Mesenchymal stem cell (in vitro differentiated cells and primary cell): ENCODE data around the gene SLC66A2.

ENCODE experiments used
- DNase-seq: peaks from one replicate; pipeline ENCODE4 v3.0.0-alpha.2; 2013
- H2AFZ ChIP-seq: one replicate; pipeline ENCODE4 v1.6.1; 2013; ENCODE audit warnings: low read depth, mild to moderate bottlenecking, control low read depth, inconsistent platforms, low read length, moderate library complexity
- H2AK5ac ChIP-seq: 2 replicates; pipeline ENCODE4 v1.6.1; 2013; ENCODE audit warnings: low read length, moderate library complexity, mild to moderate bottlenecking, inconsistent platforms; ENCODE audit not compliant: severe bottlenecking
- H2BK120ac ChIP-seq: one replicate; pipeline ENCODE4 v1.6.1; 2013; ENCODE audit warnings: low read depth, mild to moderate bottlenecking, inconsistent platforms, low read length, moderate library complexity
- H2BK12ac ChIP-seq, 2 experiments: one replicate each; pipeline ENCODE4 v1.6.1; 2013; ENCODE audit warnings: inconsistent platforms in 2 of 2, low read length in 2 of 2, mild to moderate bottlenecking in 2 of 2, moderate library complexity in 2 of 2, control low read depth in 1 of 2
- H2BK15ac ChIP-seq: one replicate; pipeline ENCODE4 v1.6.1; 2013; ENCODE audit warnings: mild to moderate bottlenecking, low read depth, inconsistent platforms; ENCODE audit not compliant: poor library complexity, severe bottlenecking
- H2BK5ac ChIP-seq: 2 replicates; pipeline ENCODE4 v1.6.1; 2013; ENCODE audit warnings: low read depth, mild to moderate bottlenecking, low read length, control low read depth, inconsistent platforms; ENCODE audit not compliant: poor library complexity, severe bottlenecking
- H3K14ac ChIP-seq, 2 experiments: one replicate each; pipeline ENCODE4 v1.6.1; 2013; ENCODE audit warnings: inconsistent platforms in 2 of 2, low read length in 2 of 2, control low read depth in 1 of 2, mild to moderate bottlenecking in 1 of 2, moderate library complexity in 1 of 2
- H3K18ac ChIP-seq, 2 experiments: one replicate each; pipeline ENCODE4 v1.6.1; 2013; ENCODE audit warnings: inconsistent platforms in 2 of 2, low read length in 2 of 2, control low read depth in 1 of 2, low read depth in 1 of 2, mild to moderate bottlenecking in 1 of 2
- H3K23ac ChIP-seq, 2 experiments: one replicate each; pipeline ENCODE4 v1.6.1; 2013; ENCODE audit warnings: inconsistent platforms in 2 of 2, low read length in 2 of 2, mild to moderate bottlenecking in 2 of 2, moderate library complexity in 2 of 2, control low read depth in 1 of 2
- H3K27ac ChIP-seq: 2 replicates; pipeline ENCODE4 v1.5.1; 2013; ENCODE audit warnings: mild to moderate bottlenecking, moderate library complexity, low read length, control low read depth, inconsistent platforms; ENCODE audit not compliant: poor library complexity, severe bottlenecking
- H3K27me3 ChIP-seq, 2 experiments: 2 replicates each; pipeline versions ENCODE4 v1.6.1 to v1.7.0; 2013; ENCODE audit warnings: low read length in 2 of 2, mild to moderate bottlenecking in 2 of 2, moderate library complexity in 2 of 2, control low read depth in 1 of 2, inconsistent platforms in 1 of 2; ENCODE audit not compliant: control insufficient read depth in 1 of 2, insufficient read depth in 1 of 2
- H3K36me3 ChIP-seq, 2 experiments: 2 replicates each; pipeline versions ENCODE4 v1.6.1 to v1.7.0; 2013; ENCODE audit warnings: low read length in 2 of 2, control low read depth in 1 of 2, inconsistent platforms in 1 of 2, low read depth in 1 of 2, mild to moderate bottlenecking in 1 of 2; ENCODE audit not compliant: insufficient read depth in 2 of 2, control insufficient read depth in 1 of 2
- H3K4ac ChIP-seq, 2 experiments: one replicate each; pipeline ENCODE4 v1.6.1; 2013; ENCODE audit warnings: inconsistent platforms in 2 of 2, low read length in 2 of 2, mild to moderate bottlenecking in 2 of 2, moderate library complexity in 2 of 2, control low read depth in 1 of 2, low read depth in 1 of 2
- H3K4me1 ChIP-seq: 2 replicates; pipeline ENCODE4 v1.6.1; 2013; ENCODE audit warnings: low read depth, low read length, control low read depth; ENCODE audit not compliant: control insufficient read depth, insufficient read depth
- H3K4me2 ChIP-seq: 2 replicates; pipeline ENCODE4 v1.6.1; 2013; ENCODE audit warnings: low read length, mild to moderate bottlenecking, inconsistent platforms; ENCODE audit not compliant: poor library complexity, severe bottlenecking
- H3K4me3 ChIP-seq, 2 experiments: 2 replicates each; pipeline versions ENCODE4 v1.5.1 to v1.7.0; 2013; ENCODE audit warnings: low read length in 2 of 2, mild to moderate bottlenecking in 2 of 2, control low read depth in 1 of 2, low read depth in 1 of 2; ENCODE audit not compliant: insufficient read depth in 1 of 2
- H3K79me1 ChIP-seq: replicated peaks from 2 replicates; pipeline ENCODE4 v1.6.1; 2013; ENCODE audit warnings: mild to moderate bottlenecking, control low read depth, low read length, inconsistent platforms; ENCODE audit not compliant: poor library complexity, severe bottlenecking
- H3K9ac ChIP-seq: 2 replicates; pipeline ENCODE4 v1.7.0; 2013; ENCODE audit warnings: mild to moderate bottlenecking, low read length, moderate library complexity
- H3K9me3 ChIP-seq: 2 replicates; pipeline ENCODE4 v1.7.0; 2013; ENCODE audit warnings: mild to moderate bottlenecking, low read length; ENCODE audit not compliant: control insufficient read depth
- H4K8ac ChIP-seq: one replicate; pipeline ENCODE4 v1.6.1; 2013; ENCODE audit warnings: inconsistent platforms, mild to moderate bottlenecking, low read length, moderate library complexity
- H4K91ac ChIP-seq: one replicate; pipeline ENCODE4 v1.6.1; 2013; ENCODE audit warnings: mild to moderate bottlenecking, low read length, inconsistent platforms
- WGBS: methylation state at CpG from one replicate; pipeline ENCODE4 v1.1.7; 2013; ENCODE audit warnings: mixed read lengths; 5-methylcytosine and 5-hydroxymethylcytosine counted together

The SLC66A2 gene

DNA sequence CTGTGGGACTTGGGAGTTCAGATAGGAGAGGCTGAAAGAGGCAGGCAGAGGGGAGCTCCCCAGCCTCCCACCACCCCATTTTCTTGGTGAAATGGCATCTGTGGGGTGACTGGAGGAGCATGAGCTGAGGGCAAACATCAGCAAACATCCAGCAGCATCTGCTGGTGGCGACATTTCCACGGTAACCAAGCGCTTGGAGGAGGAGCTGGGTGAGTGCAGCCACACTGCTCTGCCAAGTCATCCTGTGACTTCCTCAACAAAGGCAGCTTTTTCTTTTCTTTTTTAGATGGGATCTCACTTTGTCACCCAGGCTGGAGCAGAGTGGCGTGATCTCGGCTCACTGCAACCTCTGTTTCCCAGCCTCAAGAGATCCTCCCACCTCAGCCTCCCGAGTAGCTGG is 31.3 kb upstream of the SLC66A2 start:
- H2BK15ac ChIP-seq, result no peak overlapping the region
- H2BK5ac ChIP-seq, result no peak overlapping the region
- H2AFZ ChIP-seq, result no peak overlapping the region
- peak; percentile 52 for DNase-seq
- no peak overlapping the region for H3K27ac ChIP-seq
- no peaks in the 10 kb centered on the region for H3K9me3 ChIP-seq
- H2BK12ac ChIP-seq, result no peak overlapping the region
- H3K36me3 ChIP-seq, result peaks cover 20 to 26% of the 10 kb centered on the region in 2 experiments
- H3K4ac ChIP-seq, result no peak overlapping the region
- H3K4me1 ChIP-seq, result peaks cover 17% of the 10 kb centered on the region
- no peaks in the 10 kb centered on the region for H3K79me1 ChIP-seq
- H3K18ac ChIP-seq, result no peak overlapping the region
- no peak overlapping the region for H3K4me3 ChIP-seq
- no peak overlapping the region for H2AK5ac ChIP-seq
- H3K14ac ChIP-seq, result no peak overlapping the region
- no peak overlapping the region for H2BK120ac ChIP-seq
- no peak overlapping the region for H3K9ac ChIP-seq
- 96% methylated on average over 5 of the region's 6 CpGs for WGBS
- no peak overlapping the region for H4K8ac ChIP-seq
- H4K91ac ChIP-seq, result no peak overlapping the region
- H3K27me3 ChIP-seq, result no peaks in the 10 kb centered on the region
- H3K4me2 ChIP-seq, result no peak overlapping the region
- H3K23ac ChIP-seq, result no peak overlapping the region

DNA sequence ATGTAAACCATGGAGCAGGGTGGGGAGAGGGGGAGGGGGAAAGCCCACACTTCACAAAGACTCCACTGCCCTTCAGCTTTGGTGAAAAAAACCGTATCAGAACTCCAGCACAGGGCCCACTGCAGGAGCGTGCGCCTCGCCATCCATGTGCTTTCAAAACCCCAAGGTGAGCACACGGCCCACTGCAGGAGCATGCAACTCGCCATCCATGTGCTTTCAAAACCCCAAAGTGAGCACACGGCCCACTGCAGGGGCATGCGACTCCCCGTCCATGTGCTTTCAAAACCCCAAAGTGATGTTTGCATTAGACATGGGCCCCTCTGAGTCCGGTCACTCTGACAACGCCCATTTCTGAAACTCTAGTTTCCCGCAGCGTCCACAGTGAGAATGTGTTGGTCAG is 29.1 kb upstream of the SLC66A2 start:
- H2BK12ac ChIP-seq, result no peak overlapping the region
- no peak overlapping the region for H3K18ac ChIP-seq

DNA sequence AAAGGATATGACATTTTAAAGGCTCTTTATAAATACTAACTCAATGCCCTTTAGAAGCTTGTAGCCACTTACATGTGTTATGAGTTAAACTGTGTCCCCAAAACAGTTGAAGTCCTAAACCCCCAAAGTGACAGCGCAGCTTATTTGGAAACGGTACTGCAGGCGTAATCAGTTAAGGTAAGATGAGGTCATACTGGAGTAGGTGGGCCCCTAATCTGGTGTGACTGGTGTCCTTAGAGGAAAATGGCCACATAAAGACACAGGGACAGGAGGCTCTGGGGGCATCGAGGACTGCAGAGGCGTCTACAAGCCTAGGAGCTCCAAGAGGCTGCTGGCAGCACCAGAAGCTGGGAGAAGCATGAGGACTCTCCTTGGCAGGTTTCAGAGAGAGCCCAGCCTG is 28.4 kb upstream of the SLC66A2 start:
- Histone ChIP-seq H3K4me1 (peaks cover 11% of the 10 kb centered on the region), H3K36me3 (peaks cover 29 to 36% of the 10 kb centered on the region in 2 experiments), H3K18ac (no peak overlapping the region), H3K4ac (no peak overlapping the region), H4K8ac (no peak overlapping the region), H3K14ac (no peak overlapping the region), H3K27ac (no peak overlapping the region), H3K9ac (no peak overlapping the region), H3K79me1 (peaks cover 7% of the 10 kb centered on the region), H2BK5ac (no peak overlapping the region), H2AFZ (no peak overlapping the region), H2BK15ac (no peak overlapping the region), H2BK120ac (no peak overlapping the region), H2BK12ac (no peak overlapping the region), H3K27me3 (no peaks in the 10 kb centered on the region), H3K4me3 (no peak overlapping the region), H4K91ac (no peak overlapping the region), H3K9me3 (no peaks in the 10 kb centered on the region), H3K23ac (no peak overlapping the region), H2AK5ac (no peak overlapping the region), H3K4me2 (no peak overlapping the region)
- 94% methylated on average over 5 of the region's 5 CpGs for WGBS
- no peak for DNase-seq

More for the DNA sequence above, 29.1 kb upstream of the SLC66A2 start:
- no peak overlapping the region for H2BK5ac ChIP-seq
- H3K4ac ChIP-seq, result no peak overlapping the region
- DNase-seq, result no peak
- H3K27ac ChIP-seq, result no peak overlapping the region
- H3K4me3 ChIP-seq, result no peak overlapping the region
- H3K4me1 ChIP-seq, result peaks cover 11% of the 10 kb centered on the region
- no peaks in the 10 kb centered on the region for H3K27me3 ChIP-seq
- H2AK5ac ChIP-seq, result no peak overlapping the region
- no peak overlapping the region for H4K91ac ChIP-seq
- H3K9me3 ChIP-seq, result no peaks in the 10 kb centered on the region
- H4K8ac ChIP-seq, result no peak overlapping the region
- H3K14ac ChIP-seq, result no peak overlapping the region
- H3K4me2 ChIP-seq, result no peak overlapping the region
- peaks cover 3% of the 10 kb centered on the region for H3K79me1 ChIP-seq
- no peak overlapping the region for H3K9ac ChIP-seq
- no peak overlapping the region for H2BK15ac ChIP-seq
- H3K36me3 ChIP-seq, result peaks cover 29 to 33% of the 10 kb centered on the region in 2 experiments
- WGBS, result 98% methylated on average over 11 of the region's 13 CpGs
- H2AFZ ChIP-seq, result no peak overlapping the region
- no peak overlapping the region for H2BK120ac ChIP-seq
- no peak overlapping the region for H3K23ac ChIP-seq

DNA sequence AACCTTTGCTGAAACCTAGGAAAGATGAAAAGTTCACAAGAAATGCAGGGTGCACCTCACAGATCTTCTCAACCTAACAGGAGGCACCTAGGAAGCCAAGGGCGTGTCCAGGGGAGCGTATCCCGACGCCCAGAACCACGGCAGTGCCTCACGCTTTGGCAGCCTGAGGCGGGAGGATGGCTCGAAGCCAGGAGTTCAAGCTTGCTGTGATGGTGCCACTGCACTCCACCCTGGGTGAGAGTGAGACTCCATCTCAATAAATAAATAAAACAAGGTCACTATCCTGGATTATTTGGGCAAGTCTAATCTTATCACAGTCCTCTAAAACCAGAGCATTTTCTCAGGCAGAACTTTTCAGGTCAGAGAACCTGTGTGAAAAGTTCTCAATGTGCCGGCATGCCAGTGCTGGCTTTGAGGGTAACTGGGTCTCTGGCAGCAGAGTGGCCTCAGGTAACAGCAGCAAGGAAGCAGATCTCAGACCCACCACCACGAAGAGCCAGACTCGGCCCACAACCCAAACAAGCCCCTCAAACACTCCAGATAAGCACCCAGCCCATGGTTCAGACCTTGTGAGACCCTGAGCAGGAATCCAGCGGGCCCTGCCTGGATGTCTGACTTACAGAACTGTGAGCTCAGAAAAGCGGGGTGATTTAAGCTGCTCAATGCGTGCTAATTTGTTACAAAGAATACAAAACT is 24.7 kb upstream of the SLC66A2 start:
- peaks cover 6% of the 10 kb centered on the region for H3K4me1 ChIP-seq
- WGBS, result 97% methylated on average over 14 of the region's 14 CpGs
- peaks cover 49 to 57% of the 10 kb centered on the region in 2 experiments for H3K36me3 ChIP-seq
- H3K18ac ChIP-seq, result no peak overlapping the region
- H2BK12ac ChIP-seq, result no peak overlapping the region
- no peak overlapping the region for H3K27ac ChIP-seq
- H3K4me2 ChIP-seq, result no peak overlapping the region
- H2BK120ac ChIP-seq, result no peak overlapping the region
- H3K27me3 ChIP-seq, result no peaks in the 10 kb centered on the region
- no peak overlapping the region for H2AK5ac ChIP-seq
- peak overlapping the region; percentile 85 for H2BK15ac ChIP-seq
- DNase-seq, result no peak
- H2AFZ ChIP-seq, result no peak overlapping the region
- H4K91ac ChIP-seq, result no peak overlapping the region
- no peak overlapping the region for H3K14ac ChIP-seq
- H3K79me1 ChIP-seq, result peaks cover 23% of the 10 kb centered on the region
- H3K23ac ChIP-seq, result no peak overlapping the region
- H3K9ac ChIP-seq, result no peak overlapping the region
- H2BK5ac ChIP-seq, result no peak overlapping the region
- no peak overlapping the region for H3K4ac ChIP-seq
- H4K8ac ChIP-seq, result no peak overlapping the region
- H3K4me3 ChIP-seq, result no peak overlapping the region
- H3K9me3 ChIP-seq, result no peaks in the 10 kb centered on the region
